ENCODE results near the gene KRTAP10-1.
"Not testable (repeated sequence)": the region's sequence is repeated elsewhere in the genome, so short reads cannot be mapped to it uniquely, and the experiment has no call there.

Gene KRTAP10-1, protein sequence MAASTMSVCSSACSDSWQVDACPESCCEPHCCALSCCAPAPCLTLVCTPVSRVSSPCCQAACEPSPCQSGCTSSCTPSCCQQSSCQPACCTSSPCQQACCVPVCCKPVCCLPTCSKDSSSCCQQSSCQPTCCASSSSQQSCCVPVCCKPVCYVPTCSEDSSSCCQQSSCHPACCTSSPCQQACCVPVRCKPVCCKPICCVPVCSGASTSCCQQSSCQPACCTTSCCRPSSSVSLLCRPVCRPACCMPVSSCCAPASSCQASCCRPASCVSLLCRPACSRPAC

GRCh38 chr21:44539991-44540666 lies at the start of gene KRTAP10-1:
TSS of gene KRTAP10-1 (minus strand) at chr21:44540195. CDS start at chr21:44540150, 45 bp downstream.
- DNase-seq, result no peak

- no peak for DNase-seq
These were observed 49.1 kb upstream of the KRTAP10-1 start for GRCh38 chr21:44589094-44589493.

DNA sequence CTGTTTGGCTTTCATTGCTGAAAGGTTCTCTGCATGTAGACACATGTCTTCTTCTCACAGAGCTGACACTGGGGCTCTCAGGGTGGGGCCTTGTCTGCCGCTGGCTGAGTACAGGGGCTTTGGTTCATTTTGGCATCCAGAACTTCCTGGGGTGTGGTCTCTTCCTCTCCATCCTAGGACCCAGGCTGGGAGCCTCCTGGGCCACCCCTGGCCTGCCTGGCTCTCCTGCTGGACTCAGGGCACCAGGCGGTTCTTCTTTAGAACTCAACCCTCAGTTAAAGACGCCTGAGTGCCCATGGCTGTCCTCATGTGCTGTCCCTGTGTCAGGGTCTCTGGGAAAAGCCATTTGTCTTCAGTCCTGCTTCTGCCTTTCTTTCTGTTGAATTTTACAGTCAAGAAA lies 45.9 kb upstream of the KRTAP10-1 start:
- no peak for DNase-seq

DNA sequence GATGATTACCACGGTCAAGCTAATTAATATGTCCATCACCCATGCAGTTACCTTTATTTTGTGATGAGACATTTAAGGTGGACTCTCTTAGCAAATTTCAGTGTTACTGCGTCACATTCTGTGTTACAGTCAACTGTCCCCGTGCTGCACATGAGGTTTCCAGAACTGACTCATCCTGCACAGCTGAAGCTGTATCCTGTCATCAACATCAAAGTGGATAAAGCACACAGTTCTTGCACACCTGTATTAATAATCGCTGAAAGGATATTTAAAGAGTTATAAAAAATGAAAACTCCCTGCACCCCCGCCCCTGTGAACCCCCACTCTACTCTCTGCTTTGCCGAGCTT lies 43.8 kb upstream of the KRTAP10-1 start:
- DNase-seq, result peak; percentile 25

- no peak for DNase-seq
These were observed 43.2 kb upstream of the KRTAP10-1 start for GRCh38 chr21:44583089-44583799.

DNA sequence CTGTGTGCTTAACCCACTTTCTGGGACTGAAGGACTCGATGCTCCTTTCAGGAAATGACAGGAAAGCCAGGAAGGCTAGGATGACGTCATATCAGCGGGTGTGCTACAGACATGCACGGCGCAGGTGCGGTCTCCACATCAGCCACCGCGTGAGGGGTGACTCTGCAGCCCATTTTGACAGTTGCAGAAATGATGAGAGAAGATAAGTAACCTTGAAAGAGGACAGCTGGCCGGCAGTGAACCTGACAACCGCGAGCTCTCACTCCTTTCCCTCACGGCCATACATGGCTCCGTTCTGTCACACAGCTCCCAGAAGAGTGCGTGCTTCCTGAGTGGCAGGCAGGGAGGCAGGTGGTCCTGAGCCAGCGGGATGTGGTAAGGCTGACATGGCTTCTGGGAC lies 42.1 kb upstream of the KRTAP10-1 start:
- DNase-seq, result no peak

GRCh38 chr21:44581158-44581557 lies 41.2 kb upstream of the KRTAP10-1 start:
- no peak for DNase-seq

GRCh38 chr21:44580231-44580821 lies 40.3 kb upstream of the KRTAP10-1 start, which contains the start of gene KRTAP10-5:
TSS of gene KRTAP10-5 (minus strand) at chr21:44580604. CDS start at chr21:44580578, 26 bp downstream.
- not testable (repeated sequence) for DNase-seq

DNA sequence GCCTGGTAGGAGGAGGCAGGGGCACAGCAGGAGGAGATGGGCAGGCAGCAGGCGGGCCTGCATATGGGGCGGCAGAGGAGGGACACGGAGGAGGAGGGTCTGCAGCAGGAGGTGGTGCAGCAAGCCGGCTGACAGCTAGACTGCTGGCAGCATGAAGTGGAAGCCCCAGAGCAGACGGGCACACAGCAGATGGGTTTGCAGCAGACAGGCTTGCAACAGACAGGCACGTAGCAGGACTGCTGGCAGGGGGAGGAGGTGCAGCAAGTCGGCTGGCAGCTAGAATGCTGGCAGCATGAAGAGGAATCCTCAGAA lies 39.8 kb upstream of the KRTAP10-1 start:
- no peak for DNase-seq

- DNase-seq, result no peak
These were observed 39.2 kb upstream of the KRTAP10-1 start for GRCh38 chr21:44579056-44579832.

- DNase-seq, result no peak
These were observed 38.5 kb upstream of the KRTAP10-1 start for GRCh38 chr21:44578371-44579055.

- no peak for DNase-seq
These were observed 36.0 kb upstream of the KRTAP10-1 start for GRCh38 chr21:44576025-44576420.

DNA sequence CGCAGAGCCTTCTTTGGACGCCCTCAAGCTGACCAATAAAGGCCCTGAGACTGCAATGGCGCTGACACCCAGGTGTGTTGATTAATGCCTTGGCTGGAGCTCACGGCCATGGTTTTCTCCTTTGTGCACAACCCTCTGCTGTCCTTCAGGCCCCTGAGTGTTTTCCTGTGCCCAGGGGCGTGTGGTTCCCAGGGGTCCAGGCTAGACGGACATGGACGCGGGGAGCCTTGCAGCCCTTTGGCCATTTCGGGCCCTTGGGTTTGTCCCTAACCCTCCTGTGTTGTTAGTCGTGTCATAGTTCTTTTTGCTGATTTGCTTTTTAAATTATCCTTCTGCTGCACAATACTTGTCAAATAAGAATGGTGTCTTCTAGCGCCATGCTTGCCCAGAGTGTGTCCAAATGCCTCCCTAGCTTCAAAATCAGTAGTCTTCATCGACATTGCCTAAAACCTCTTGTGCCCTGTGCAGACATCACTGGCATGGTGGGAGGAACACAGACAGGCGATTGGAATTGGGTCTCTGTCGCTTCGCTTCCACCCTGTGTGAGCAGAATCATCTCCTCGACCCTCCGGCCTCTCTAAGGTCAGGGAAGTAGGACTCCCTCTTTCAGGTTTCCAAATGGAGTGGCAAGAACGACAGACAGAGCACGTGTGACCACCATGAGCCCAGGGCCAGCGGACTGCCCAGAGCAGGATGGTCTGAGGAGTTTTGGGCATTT lies 35.5 kb upstream of the KRTAP10-1 start:
- DNase-seq, result no peak

- DNase-seq, result no peak
These were observed 34.7 kb upstream of the KRTAP10-1 start for GRCh38 chr21:44574457-44575306.

GRCh38 chr21:44573630-44574456 lies 33.8 kb upstream of the KRTAP10-1 start, which contains the start of gene KRTAP10-4:
TSS of gene KRTAP10-4 (plus strand) at chr21:44573729. CDS start at chr21:44573759, 30 bp downstream.
- not testable (repeated sequence) for DNase-seq

DNA sequence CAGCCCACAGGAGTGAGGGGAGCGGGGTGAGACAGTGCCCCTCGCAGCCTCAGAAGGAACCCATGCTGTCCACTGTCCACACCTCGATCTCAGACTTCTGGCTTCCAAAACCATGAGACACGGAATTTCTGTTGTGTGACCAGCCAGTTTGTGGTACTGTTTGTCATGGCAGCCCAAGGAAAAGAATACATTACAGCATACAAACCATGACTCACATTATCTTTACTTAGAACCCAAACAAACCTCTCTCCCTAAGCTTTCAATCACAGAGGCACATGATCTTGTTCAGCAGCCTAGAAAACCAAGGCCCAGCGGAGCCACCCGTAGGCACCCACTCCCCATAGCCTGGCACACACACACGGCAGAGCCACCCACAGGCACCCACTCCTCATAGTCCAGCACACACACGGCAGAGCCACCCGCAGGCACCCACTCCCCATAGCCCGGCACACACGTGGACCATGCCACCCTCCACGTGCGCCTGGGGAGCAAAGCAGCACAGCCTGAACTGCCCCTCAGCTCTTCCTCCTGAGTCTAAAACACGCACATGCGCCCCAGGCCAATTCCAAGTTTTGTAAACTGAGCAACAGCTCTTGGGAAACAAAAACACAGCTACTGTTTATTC lies 33.1 kb upstream of the KRTAP10-1 start:
- no peak for DNase-seq

DNA sequence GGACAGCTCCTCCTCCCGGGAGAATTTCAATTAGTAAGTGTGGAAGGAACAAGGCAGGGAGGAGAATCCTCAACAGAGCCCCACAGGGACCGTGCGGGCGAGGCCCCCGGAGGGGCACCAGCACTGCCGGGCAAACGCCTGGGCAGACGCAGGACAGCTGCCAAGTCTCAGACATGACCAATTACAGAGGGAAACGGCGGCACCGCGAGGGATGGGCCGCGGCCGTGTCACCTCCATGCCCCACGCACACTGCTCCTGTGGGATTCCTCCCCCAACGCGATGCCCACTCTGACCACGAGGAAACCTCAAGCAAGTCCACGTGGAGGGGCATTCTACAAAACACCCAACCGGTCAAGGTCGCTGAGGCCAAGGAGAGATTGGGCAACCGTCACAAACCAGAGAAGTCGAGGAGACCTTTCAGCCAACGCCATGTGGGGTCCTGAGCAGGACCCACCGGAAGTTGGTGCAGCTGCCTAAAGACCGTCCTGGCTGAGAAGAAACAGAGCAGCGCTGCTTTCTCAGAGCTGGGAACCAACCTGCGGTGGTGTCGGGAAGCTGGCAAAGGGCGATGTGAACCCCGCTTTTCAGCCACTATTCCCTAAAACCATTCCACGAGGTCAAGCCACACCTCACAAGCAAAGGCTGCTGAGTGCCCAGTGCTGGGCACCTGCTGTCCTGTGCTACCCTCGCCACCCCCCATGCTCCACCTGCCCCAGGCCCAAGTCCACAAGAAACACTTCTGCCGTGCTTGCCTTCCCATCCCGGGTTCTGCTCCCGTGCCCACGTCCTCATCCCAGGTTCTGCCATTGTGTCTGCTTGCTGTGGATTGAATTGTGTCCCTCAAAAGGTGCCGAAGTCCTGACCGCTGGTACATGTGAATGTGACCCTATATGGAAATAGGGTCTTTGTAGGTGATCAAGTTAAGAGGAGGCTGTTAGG lies 32.1 kb upstream of the KRTAP10-1 start:
- DNase-seq, result no peak

DNA sequence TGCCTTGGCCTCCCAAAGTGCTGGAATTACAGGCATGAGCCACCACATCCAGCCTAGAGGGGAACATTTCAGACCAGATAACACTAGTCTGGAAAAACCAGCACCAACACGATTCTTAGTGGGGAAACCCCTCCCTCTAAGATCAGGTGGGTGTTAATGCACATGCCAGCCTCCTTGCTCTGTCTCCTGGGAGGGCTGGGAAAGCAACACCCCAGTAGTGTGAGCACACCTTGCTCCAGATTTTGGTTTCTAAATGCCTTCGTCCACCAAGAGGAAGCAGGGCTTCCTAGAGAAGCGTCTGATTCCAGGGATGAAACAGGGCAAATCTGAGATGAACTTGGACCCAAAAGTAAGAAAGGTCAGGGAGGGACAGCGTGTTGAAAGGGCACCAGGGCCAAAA lies 31.3 kb upstream of the KRTAP10-1 start:
- no peak for DNase-seq

Data from CD4-positive, alpha-beta T cell treated with Interleukin-17A for 1 hour (primary cell).